K562 (cell line): ENCODE data around the gene NPM1. TPM values are rescaled to one million over a fixed set of nuclear protein-coding genes. Genes with fewer than 3 reads are reported as not detected.

Experiments used
- ATAC-seq: fragments of 200-7000 bp; cut with Tn5 transposase; 3 replicates; pipeline ENCODE4 v1.9.1; 2020; ENCODE audit warnings: moderate library complexity
- BruUV-seq: library from RNA; stranded (reverse); fragments of 400-500 nt; replicated peaks from 2 replicates; lab custom pipeline; 2021; lab: Mats Ljungman, UMichigan
- CTCF ChIA-PET: fragments of 300-600 bp; formaldehyde crosslinking; extraction: SDS; loops from one replicate; lab custom pipeline; 2021; ENCODE audit warnings: low intra/inter-chr PET ratio; lab: Yijun Ruan, JAX
- POLR2A ChIA-PET: fragments of 300-600, 350-650 bp; sonication (Branson Sonifier 250); formaldehyde crosslinking; extraction: SDS; loops from one replicate; lab custom pipeline; 2021; ENCODE audit warnings: antibody characterized with exemption, inconsistent platforms; lab: Yijun Ruan, JAX
- DNase-seq, 4 experiments: peaks; one replicate each; pipeline versions ENCODE4 v3.0.0 to v3.0.0-alpha.2; 2011 to 2018; ENCODE audit warnings: low spot score in 3 of 4, mixed read lengths in 3 of 4; ENCODE audit errors: extremely low read depth in 1 of 4
- FAIRE-seq: peaks from 2 replicates; lab custom pipeline; 2011; peaks lifted over from hg19 to GRCh38; lab: Jason Lieb, UNC
- H2AFZ ChIP-seq: 2 replicates; pipeline ENCODE4 v1.6.0; 2011; ENCODE audit warnings: low read depth, low read length, control low read depth, inconsistent platforms
- H3K27ac ChIP-seq: fragments of 200-600 bp; 3 replicates; pipeline ENCODE4 v1.8.0; 2011; ENCODE audit warnings: low read depth, mild to moderate bottlenecking, control low read depth, inconsistent platforms, low read length, moderate library complexity, mixed read lengths; ENCODE audit errors: extremely low read depth
- H3K27me3 ChIP-seq, 2 experiments: fragments of 300-600 bp in 1 of 2; 2 replicates in 1 of 2; 3 replicates in 1 of 2; pipeline versions ENCODE4 v1.6.0 to v1.8.0; 2011; ENCODE audit warnings: inconsistent platforms in 2 of 2, low read length in 2 of 2, mild to moderate bottlenecking in 1 of 2, mixed read lengths in 1 of 2, moderate library complexity in 1 of 2; ENCODE audit not compliant: control insufficient read depth in 2 of 2, insufficient read depth in 2 of 2
- H3K36me3 ChIP-seq: fragments of 300-600 bp; 3 replicates; pipeline ENCODE4 v1.8.0; 2011; ENCODE audit warnings: mild to moderate bottlenecking, low read length, inconsistent platforms; ENCODE audit not compliant: control insufficient read depth, insufficient read depth
- H3K4me1 ChIP-seq, 2 experiments: fragments of 200-600 bp in 1 of 2; replicated peaks in 1 of 2; 2 replicates in 1 of 2; 3 replicates in 1 of 2; pipeline versions ENCODE4 v1.5.1 to v1.8.0; 2011; ENCODE audit warnings: inconsistent platforms in 2 of 2, low read length in 2 of 2, mild to moderate bottlenecking in 1 of 2, mixed read lengths in 1 of 2, moderate library complexity in 1 of 2; ENCODE audit not compliant: control insufficient read depth in 2 of 2, insufficient read depth in 2 of 2
- H3K4me2 ChIP-seq: 2 replicates; pipeline ENCODE4 v1.6.1; 2011; ENCODE audit warnings: low read length, control low read depth, inconsistent platforms, mixed read lengths; ENCODE audit not compliant: insufficient read depth
- H3K4me3 ChIP-seq: fragments of 200-600 bp; sonication (generic), shearing (Covaris generic); 2 replicates; pipeline ENCODE4 v1.5.1; 2016; ENCODE audit warnings: control low read depth, inconsistent platforms
- H3K79me2 ChIP-seq: fragments of 200-600 bp; 3 replicates; pipeline ENCODE4 v1.8.0; 2011; ENCODE audit warnings: low read length, inconsistent platforms; ENCODE audit not compliant: control insufficient read depth, insufficient read depth
- H3K9ac ChIP-seq, 2 experiments: 2 replicates each; pipeline versions ENCODE4 v1.6.0 to v1.6.1; 2011; ENCODE audit warnings: low read depth in 2 of 2, low read length in 2 of 2, control low read depth in 1 of 2, inconsistent platforms in 1 of 2, mild to moderate bottlenecking in 1 of 2, mixed read lengths in 1 of 2; ENCODE audit not compliant: insufficient read depth in 1 of 2
- H3K9me1 ChIP-seq: one replicate; pipeline ENCODE4 v1.6.0; 2011; ENCODE audit warnings: inconsistent platforms, mild to moderate bottlenecking, low read length, moderate library complexity; ENCODE audit not compliant: control insufficient read depth, insufficient read depth
- H3K9me3 ChIP-seq: replicated peaks from 2 replicates; pipeline ENCODE4 v1.5.1; 2011; ENCODE audit warnings: low read depth, low read length, inconsistent platforms; ENCODE audit not compliant: control insufficient read depth, insufficient read depth
- H4K20me1 ChIP-seq: replicated peaks from 2 replicates; pipeline ENCODE4 v1.6.1; 2011; ENCODE audit warnings: low read length, inconsistent platforms, mixed read lengths; ENCODE audit not compliant: control insufficient read depth, insufficient read depth
- BCOR ChIP-seq: fragments of 450-650 bp; IDR thresholded peaks from 2 replicates; pipeline ENCODE4 v1.6.1; 2016
- CSDE1 ChIP-seq, 2 experiments: fragments of 450-650 bp; IDR thresholded peaks; 2 replicates each; pipeline ENCODE4 v1.6.1; 2016; ENCODE audit warnings: mild to moderate bottlenecking in 1 of 2
- DMBX1 ChIP-seq: fragments of 250-450 bp; sonication (Bioruptor Pico); IDR thresholded peaks from 2 replicates; pipeline ENCODE4 v1.8.0; 2022; ENCODE audit warnings: inconsistent platforms, mild to moderate bottlenecking, moderate library complexity, borderline replicate concordance
- EP400 ChIP-seq: fragments of 450-650 bp; IDR thresholded peaks from 2 replicates; pipeline ENCODE4 v1.6.1; 2017; ENCODE audit warnings: antibody characterized with exemption, mild to moderate bottlenecking, moderate library complexity
- FOXO4 ChIP-seq: fragments of 450-650 bp; formaldehyde crosslinking; IDR thresholded peaks from 2 replicates; pipeline ENCODE4 v1.4.0; 2020; ENCODE audit warnings: mild to moderate bottlenecking, moderate library complexity
- FOXP4 ChIP-seq: sonication (generic); formaldehyde crosslinking; IDR thresholded peaks from 2 replicates; pipeline ENCODE4 v1.8.0; 2022; ENCODE audit warnings: mild to moderate bottlenecking, missing genetic modification reagents, borderline replicate concordance
- HMG20B ChIP-seq: fragments of 250-450 bp; sonication (Bioruptor Pico); IDR thresholded peaks from 2 replicates; pipeline ENCODE4 v1.5.0; 2021; ENCODE audit warnings: mild to moderate bottlenecking
- HOXB6 ChIP-seq: fragments of 250-450 bp; sonication (Bioruptor Pico); IDR thresholded peaks from 2 replicates; pipeline ENCODE4 v1.5.1; 2022; ENCODE audit warnings: mild to moderate bottlenecking, borderline replicate concordance
- JUN ChIP-seq, 2 experiments: sonication (generic) in 1 of 2; formaldehyde crosslinking in 1 of 2; IDR thresholded peaks; 2 replicates each; pipeline versions ENCODE4 v1.6.1 to v1.8.0; 2012 to 2022; ENCODE audit warnings: borderline replicate concordance in 2 of 2, mild to moderate bottlenecking in 2 of 2, improper control_type of control experiment in 1 of 2, low read depth in 1 of 2, low read length in 1 of 2, missing genetic modification reagents in 1 of 2
- KAT2B ChIP-seq: IDR thresholded peaks from one replicate; pipeline ENCODE4 v1.6.1; 2012; ENCODE audit warnings: low read depth, mild to moderate bottlenecking, control low read depth, inconsistent platforms, low read length, moderate library complexity
- NFIX ChIP-seq: fragments of 250-450 bp; sonication (Bioruptor Pico); IDR thresholded peaks from 2 replicates; pipeline ENCODE4 v1.4.0; 2020; ENCODE audit warnings: low read depth, mild to moderate bottlenecking, moderate library complexity
- POLR2H ChIP-seq: IDR thresholded peaks from 2 replicates; pipeline ENCODE4 v1.6.1; 2016; ENCODE audit warnings: missing genetic modification characterization, low read depth, mild to moderate bottlenecking, control low read depth, missing compliant biosample characterization, moderate library complexity
- RBM25 ChIP-seq: fragments of 200-400 bp; formaldehyde crosslinking; IDR thresholded peaks from 2 replicates; pipeline ENCODE4 v1.6.1; 2018; ENCODE audit warnings: low read length, low read depth, moderate library complexity; ENCODE audit not compliant: severe bottlenecking
- SMARCB1 ChIP-seq: IDR thresholded peaks from 2 replicates; pipeline ENCODE4 v1.6.1; 2011; ENCODE audit warnings: improper control_type of control experiment, low read depth; ENCODE audit not compliant: insufficient read length
- SPI1 ChIP-seq: IDR thresholded peaks from 2 replicates; pipeline ENCODE4 v1.6.1; 2011; ENCODE audit warnings: low read depth, low read length, control low read depth, borderline replicate concordance
- TBL1XR1 ChIP-seq, 2 experiments: IDR thresholded peaks; 2 replicates each; pipeline ENCODE4 v1.6.1; 2012; ENCODE audit warnings: improper control_type of control experiment in 2 of 2, low read length in 2 of 2, mild to moderate bottlenecking in 1 of 2
- XRCC4 ChIP-seq: IDR thresholded peaks from one replicate; pipeline ENCODE4 v1.6.1; 2011; ENCODE audit not compliant: insufficient read depth, insufficient read length; ENCODE audit errors: extremely low read depth
- ZFP36 ChIP-seq: fragments of 150-350 bp; IDR thresholded peaks from 2 replicates; pipeline ENCODE4 v1.6.1; 2018; ENCODE audit warnings: low read length, low read depth; ENCODE audit not compliant: partially characterized antibody
- ZNF75A ChIP-seq: fragments of 450-650 bp; formaldehyde crosslinking; IDR thresholded peaks from 2 replicates; pipeline ENCODE4 v1.4.0; 2020; ENCODE audit warnings: mild to moderate bottlenecking
- WGBS: fragments of 100-300 bp; shearing (Covaris generic); methylation state at CpG from one replicate; pipeline ENCODE4 v1.1.6; 2016; ENCODE audit warnings: low coverage, mixed read lengths; ENCODE audit not compliant: insufficient coverage; ENCODE audit errors: missing lambda C conversion rate; 5-methylcytosine and 5-hydroxymethylcytosine counted together
- in situ Hi-C: fragments of 300-500 bp; cut with MboI; formaldehyde crosslinking; loops from 4 replicates; pipeline ENCODE4 v1.15.0; 2018; ENCODE audit warnings: inconsistent platforms, mixed read lengths
- intact Hi-C: fragments of 100-400 bp; cut with micrococcal nuclease; formaldehyde crosslinking; loops from 2 replicates; pipeline ENCODE4 v1.14.2; 2022
- polyA plus RNA-seq, 8 experiments: library from polyadenylated mRNA; depleted of rRNA in 4 of 8; stranded (reverse) in 5 of 8; unstranded in 3 of 8; fragments of >200 nt; fragmentation: Nextera tagmentation in 2 of 8; fragmentation: Illumina TruSeq in 1 of 8; extraction: Ambion mirVana in 2 of 8; extraction: Trizol in 1 of 8; gene quantifications; 2 replicates each; pipeline versions ENCODE4 v1.2.1 to v1.2.3, GENCODE V29; 2011 to 2014; ENCODE audit warnings: inconsistent platforms in 1 of 8, missing spikeins in 1 of 8
- total RNA-seq, 7 experiments: library from RNA; depleted of rRNA in 6 of 7; stranded (reverse); fragments of >200 nt in 6 of 7; fragmentation: Illumina TruSeq in 2 of 7; extraction: Trizol in 2 of 7; gene quantifications; 2 replicates each; pipeline versions ENCODE4 v1.2.1 to v1.2.3, GENCODE V29; 2011 to 2021; ENCODE audit warnings: low replicate concordance in 1 of 7

Gene NPM1
- total and polyA plus RNA-seq, 9 of the 15 experiments (the other 6 are each of a cell fraction or from before 2014, with no cell fraction given): 2,438 to 6,909 (median 5,639) TPM

GRCh38 chr5:171425596-171426244, 38.1 kb downstream of the NPM1 start:
- H3K27ac ChIP-seq: no peak overlapping the region
- DNase-seq: no peak
- H2AFZ ChIP-seq: no peak overlapping the region
- CTCF ChIA-PET: no interaction called here
- H3K9me3 ChIP-seq: no peaks in the 10 kb centered on the region
- no peak overlapping the region for H3K4me2 ChIP-seq
- H3K36me3 ChIP-seq: no peaks in the 10 kb centered on the region
- WGBS: 30% methylated on average over 11 of the region's 14 CpGs
- in situ Hi-C loops (loop anchor here (10.0 kb wide), 1 partner anchor 629 kb away; no protein-coding TSS in a partner anchor), intact Hi-C loops (no loop called here)
- peaks cover 7% of the 10 kb centered on the region; the same call in 1 of the 2 replicates for H4K20me1 ChIP-seq
- H3K4me3 ChIP-seq: no peak overlapping the region
- POLR2A ChIA-PET: interaction anchor here (1.0 kb wide), 1 partner anchor 15 kb away, joined by 3 read pairs; no protein-coding TSS in a partner anchor
- FAIRE-seq: no peak
- no TSS peak for BruUV-seq
- peaks cover 0 to 4% of the 10 kb centered on the region in 2 experiments; a peak in 1 of 5 replicates for H3K4me1 ChIP-seq
- ATAC-seq: no peak
- H3K9me1 ChIP-seq: no peaks in the 10 kb centered on the region
- no peaks in the 10 kb centered on the region for H3K79me2 ChIP-seq
- H3K27me3 ChIP-seq: peaks cover 0 to 18% of the 10 kb centered on the region in 2 experiments; a peak in 2 of 5 replicates
- no peak overlapping the region for H3K9ac ChIP-seq
- TF ChIP-seq JUN (IDR thresholded peaks at IDR 0.05; ENCODE audit: borderline replicate concordance, low read depth, low read length) (no peak), JUN (CRISPR knock-in tag; IDR thresholded peaks at IDR 0.05; ENCODE audit: borderline replicate concordance) (no peak), DMBX1 (CRISPR knock-in tag) (no peak), KAT2B (no peak), CSDE1 (IDR thresholded peaks at IDR 0.05) (no peak), NFIX (no peak), SPI1 (no peak), TBL1XR1 (IDR thresholded peaks at IDR 0.05; ENCODE audit: low read length in 2 of 2) (no peak), ZFP36 (peak; percentile 57), RBM25 (peak; percentile 80), EP400 (no peak), XRCC4 (no peak), POLR2H (tag) (no peak), SMARCB1 (no peak), FOXO4 (CRISPR knock-in tag) (no peak), BCOR (0 out of 2 replicates have a peak, but pooled peaks have one; percentile 24), FOXP4 (no peak), ZNF75A (CRISPR knock-in tag) (no peak), HOXB6 (no peak), HMG20B (CRISPR knock-in tag) (no peak)
